GM13976 (cell line): ENCODE data around the gene CYP26A1.

Experiments
- DNase-seq: peaks from one replicate; pipeline ENCODE4 v3.0.0; 2012; ENCODE audit warnings: low spot score
- CTCF ChIP-seq: IDR thresholded peaks from 2 replicates; pipeline ENCODE4 v1.5.1; 2012; ENCODE audit warnings: borderline replicate concordance, mild to moderate bottlenecking; ENCODE audit not compliant: insufficient read depth; ENCODE audit errors: extremely low read depth, missing control alignments, control extremely low read depth
- in situ Hi-C: fragments of 300-500 bp; cut with MboI; formaldehyde crosslinking; loops from one replicate; pipeline ENCODE4 v1.12.0; 2022; ENCODE audit warnings: low sequenced_read_pairs, mixed read lengths, inconsistent platforms; ENCODE audit not compliant: unreplicated experiment

Gene CYP26A1

GRCh38 chr10:93124580-93125318, 51.1 kb downstream of the CYP26A1 start:
- no peak for TF ChIP-seq CTCF
- in situ Hi-C loops = no loop called here
- no peak for DNase-seq

- in situ Hi-C loops = no loop called here
- DNase-seq = no peak
- no peak for TF ChIP-seq CTCF
These were observed 52.3 kb downstream of the CYP26A1 start for GRCh38 chr10:93125966-93126365.

- in situ Hi-C loops = no loop called here
- no peak for TF ChIP-seq CTCF
- DNase-seq = no peak
These were observed 52.9 kb downstream of the CYP26A1 start for GRCh38 chr10:93126483-93127052.
